DMS 273 (cell line): ENCODE results near the gene FBXL3.

Experiments used
- DNase-seq: peaks from one replicate; lab custom pipeline; 2025; ENCODE audit not compliant: unreplicated experiment; lab: John Stamatoyannopoulos, UW

The FBXL3 gene, protein sequence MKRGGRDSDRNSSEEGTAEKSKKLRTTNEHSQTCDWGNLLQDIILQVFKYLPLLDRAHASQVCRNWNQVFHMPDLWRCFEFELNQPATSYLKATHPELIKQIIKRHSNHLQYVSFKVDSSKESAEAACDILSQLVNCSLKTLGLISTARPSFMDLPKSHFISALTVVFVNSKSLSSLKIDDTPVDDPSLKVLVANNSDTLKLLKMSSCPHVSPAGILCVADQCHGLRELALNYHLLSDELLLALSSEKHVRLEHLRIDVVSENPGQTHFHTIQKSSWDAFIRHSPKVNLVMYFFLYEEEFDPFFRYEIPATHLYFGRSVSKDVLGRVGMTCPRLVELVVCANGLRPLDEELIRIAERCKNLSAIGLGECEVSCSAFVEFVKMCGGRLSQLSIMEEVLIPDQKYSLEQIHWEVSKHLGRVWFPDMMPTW

DNA sequence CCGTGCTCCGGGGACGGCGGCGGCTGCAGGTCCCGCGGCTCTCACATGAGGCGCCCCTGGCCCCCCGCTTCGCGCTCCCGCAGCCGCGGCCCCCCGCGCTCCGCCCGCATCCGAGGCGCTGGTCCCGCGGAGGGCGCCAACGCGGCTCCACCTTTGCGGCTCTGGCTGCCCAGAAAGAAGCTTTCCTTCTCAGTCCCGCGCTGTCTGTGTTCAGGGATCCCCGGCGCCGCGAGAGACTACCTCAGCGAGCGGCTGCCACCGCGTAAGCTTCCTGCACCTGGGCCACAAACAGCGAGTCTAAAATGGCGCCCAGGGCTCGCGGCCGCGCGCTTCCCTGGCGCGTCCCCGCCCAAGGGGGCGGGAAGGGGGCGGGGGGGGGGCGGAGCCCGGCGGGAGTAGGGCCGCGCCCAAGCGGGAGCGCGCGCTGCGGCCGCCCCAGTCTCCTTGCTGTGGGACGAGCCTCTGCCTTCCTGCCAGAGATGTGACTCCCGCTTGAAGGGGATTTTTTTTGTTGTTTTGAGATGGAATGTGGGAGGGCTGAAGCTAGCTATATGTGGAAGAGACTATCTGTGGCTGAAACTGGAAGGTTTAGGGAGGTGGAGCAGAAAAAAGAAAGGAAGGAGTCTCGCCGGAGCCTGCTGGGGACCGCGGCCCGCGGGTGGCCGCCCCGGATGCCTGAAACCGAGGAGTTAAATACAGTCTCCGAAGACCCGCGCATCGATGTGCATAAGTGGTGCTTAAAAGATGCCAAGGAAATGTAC lies at the start of gene FBXL3:
TSS of gene FBXL3 (minus strand) at position 299 of the 761 bp plus-strand sequence. CDS start 5,299 bp downstream, outside the sequence.
- peak; percentile 88 for DNase-seq

DNA sequence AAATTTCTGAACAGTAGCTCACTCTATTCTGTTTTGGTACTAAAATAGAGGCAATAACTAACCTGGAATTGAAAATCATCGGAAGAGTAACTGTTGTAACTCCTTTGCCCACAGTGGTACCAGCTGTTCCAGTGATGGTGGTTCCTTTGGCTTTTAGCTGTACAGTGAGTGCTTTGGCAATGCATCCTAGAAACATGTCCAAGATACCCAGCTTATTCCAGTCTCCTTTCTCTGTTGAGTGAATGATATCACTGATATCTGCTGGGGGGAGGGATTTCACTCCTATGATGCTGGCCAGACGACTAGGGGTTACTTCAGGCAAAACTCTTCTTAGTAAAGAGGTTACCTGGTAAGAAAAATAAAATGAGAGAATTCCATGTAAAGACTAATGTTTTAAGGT lies 40.6 kb upstream of the FBXL3 start:
- DNase-seq: no peak

DNA sequence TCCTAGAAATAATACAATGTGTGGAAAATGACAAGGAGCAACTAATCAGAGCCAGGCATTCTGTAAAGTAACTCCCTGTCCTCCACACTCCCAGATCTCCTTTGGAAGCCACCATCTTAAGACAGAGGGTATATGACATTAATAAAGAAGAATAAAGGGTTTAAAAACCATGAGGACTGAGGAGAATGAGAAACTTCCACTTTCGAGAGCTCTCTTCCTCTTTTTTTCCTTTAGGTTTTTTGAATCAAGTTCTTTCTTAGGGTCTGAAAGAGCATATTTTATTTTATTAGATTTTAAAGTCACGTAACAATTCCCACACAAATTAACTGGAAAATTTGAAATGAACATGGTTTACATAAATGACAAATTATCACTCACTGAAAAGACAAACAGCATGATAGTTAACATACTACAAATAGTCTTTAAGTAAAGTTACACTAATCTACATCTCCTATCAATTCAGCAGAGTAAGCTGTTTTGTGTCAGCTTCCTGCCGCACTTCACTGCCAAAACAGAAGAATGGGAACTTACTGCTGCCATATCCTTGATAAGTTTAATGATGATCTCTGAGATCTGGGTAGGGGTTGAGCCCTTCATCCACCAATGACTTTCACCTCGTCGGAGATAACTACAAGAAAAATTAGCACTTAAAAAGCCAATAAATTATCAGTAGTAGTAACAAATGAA lies 38.6 kb upstream of the FBXL3 start:
- no peak for DNase-seq

DNA sequence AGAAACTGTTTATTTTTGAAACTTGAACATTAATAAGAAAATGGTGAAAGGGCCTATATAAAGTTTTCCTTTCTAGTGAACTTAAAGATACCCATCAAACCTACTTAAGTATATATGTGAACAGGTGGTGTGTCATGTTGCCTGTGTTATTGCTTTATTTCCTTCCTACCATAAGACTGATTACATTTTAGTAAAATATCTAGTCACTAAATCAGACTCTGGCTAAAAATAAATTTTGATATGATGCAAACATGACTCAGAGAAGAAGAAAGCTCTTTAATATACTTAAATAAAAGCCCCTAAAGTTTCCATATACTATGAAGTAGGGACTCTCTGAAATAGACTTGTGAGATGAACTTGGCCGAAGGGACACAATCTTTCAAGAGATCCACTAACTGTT lies 35.1 kb upstream of the FBXL3 start:
- DNase-seq: no peak

DNA sequence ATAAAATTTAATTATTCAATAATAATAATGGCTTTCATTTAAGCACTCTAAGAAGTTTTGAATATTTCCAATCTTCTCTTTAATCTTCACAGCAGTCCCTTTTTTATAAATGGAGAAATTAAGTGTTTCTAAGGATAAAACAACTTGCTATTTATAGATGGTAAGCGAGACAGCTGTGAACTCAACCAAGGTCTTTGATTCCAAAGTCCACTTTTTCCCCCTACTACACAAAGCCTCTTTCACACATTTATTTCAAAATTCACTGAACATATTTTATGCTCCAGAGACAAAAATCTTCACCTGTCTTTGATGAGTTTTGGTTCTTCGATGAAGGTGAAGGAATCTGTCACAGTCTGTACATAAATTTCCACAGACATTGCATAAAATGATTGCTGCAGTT lies 34.4 kb upstream of the FBXL3 start:
- no peak for DNase-seq

DNA sequence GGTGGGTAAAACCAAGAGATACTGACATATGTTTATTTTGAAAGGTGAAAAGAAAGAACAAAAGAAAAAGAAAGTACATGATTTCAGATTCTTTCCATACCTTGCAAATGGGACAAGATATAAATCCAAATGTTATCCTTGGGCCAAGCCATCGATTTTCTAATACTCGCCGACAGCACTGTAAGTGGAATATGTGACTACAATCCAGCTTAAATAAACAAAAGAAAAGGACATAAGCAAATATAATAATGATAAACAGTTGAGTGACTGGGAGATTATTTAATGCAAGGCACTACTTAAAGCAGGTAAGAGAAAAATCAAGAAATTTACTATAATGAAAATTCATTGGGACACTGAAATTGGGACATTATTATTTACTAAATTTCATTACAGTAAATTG lies 29.9 kb upstream of the FBXL3 start:
- no peak for DNase-seq

DNA sequence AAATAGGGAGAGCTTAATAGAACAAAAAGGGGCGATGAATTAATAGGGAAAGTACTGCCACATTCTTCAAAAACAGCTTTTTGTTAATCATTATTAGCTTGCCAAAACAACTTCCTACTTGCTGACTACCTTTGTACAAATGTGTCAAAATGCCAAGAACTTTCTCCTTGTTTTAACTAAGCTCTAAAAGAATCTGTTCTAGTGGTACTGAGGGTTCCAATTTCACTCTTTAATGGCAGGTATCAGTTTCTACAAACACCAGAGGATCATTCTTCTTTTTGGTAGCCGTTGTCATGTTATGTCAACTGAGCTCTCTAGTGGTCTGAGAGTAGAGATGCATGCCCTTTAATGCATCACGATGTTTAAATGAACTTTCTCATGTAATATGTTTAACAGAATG lies 29.4 kb upstream of the FBXL3 start:
- no peak for DNase-seq

DNA sequence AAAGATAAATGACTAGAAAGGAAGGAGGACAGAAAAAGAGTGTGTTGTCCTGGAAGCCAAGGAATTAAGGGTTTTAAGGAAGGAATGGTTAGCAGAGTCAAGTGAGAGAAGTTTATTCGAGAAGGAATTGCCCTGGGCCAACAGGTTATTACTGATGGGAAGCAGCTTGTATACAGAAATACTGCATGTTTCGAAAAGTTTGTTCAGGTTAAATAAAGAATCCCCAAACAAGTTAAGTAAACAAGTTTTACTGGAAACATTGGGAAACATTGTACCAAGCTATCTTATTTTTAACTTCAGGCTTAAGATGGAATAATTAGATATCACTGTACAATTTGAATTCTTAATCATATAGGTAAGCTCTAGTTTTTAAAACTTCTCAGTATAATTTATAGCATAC lies 28.2 kb upstream of the FBXL3 start:
- no peak for DNase-seq

DNA sequence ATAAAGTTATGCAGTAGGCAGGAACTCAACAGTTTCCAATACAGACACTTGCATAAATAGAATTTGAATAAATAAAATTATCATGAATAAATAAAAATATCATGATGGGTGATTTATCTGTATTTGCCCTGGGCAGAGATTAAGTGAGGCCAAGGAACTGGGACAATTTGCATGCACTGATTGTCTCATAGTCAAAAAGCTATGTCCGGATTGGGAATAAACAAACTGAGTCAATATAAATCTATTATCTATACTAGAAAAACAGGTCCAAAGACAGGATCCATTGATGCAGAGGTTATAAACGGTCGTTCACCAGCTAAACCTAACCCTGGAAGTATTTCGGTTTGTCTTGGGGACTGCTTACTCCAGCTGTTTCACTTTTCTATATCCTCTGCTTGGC lies 26.2 kb upstream of the FBXL3 start:
- DNase-seq: no peak

DNA sequence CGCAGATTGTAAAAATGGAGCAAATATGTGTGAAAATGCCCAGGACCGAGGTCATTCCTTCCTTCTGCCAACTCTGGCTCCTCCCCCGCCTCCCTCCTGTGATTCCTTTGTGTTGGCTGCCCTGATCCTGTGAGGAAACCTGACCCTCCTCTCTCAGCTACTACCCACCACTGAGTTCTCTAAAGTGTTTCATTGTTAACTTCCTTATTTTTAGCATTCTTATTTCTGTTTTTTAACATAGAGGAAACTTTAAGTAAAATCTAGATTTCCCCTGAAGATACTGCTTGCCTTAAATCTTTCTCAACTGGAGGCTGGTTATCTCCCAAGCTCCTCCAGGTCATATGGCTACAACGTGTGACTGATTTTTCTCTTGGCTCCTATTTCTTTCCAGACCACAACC lies 21.7 kb upstream of the FBXL3 start:
- DNase-seq: no peak

DNA sequence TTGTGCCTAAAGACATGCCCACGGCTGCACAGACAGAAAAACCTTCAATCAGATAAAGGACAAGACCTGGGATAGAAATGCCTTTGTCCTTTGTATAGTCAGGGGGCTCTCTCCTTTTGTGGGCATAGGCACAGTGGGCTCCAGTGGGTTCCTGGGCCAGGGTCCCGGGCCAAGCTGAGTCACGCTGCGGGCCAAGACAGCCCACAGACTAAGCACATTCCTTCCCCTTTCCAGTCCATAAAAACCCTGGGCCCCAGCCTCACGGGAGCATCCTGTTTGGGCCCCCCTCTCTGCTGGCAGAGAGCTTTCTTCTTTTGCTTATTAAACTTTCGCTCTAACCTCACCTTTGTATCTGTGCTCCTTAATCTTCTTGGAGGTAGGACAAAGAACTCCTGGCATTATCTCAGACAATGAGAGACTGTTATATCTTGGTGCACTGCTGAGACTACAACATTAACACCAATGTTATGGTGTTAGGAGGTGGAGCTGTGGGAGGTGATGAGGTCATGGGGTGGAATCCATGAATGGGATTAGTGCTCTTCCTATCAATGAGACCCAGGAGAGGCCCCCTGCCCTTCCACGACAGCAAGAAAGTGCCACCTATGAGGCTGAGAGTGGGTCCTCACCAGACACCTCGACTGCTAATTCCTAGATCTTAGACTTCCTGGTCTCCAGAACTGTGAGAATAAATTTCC lies 20.8 kb upstream of the FBXL3 start:
- DNase-seq: no peak

DNA sequence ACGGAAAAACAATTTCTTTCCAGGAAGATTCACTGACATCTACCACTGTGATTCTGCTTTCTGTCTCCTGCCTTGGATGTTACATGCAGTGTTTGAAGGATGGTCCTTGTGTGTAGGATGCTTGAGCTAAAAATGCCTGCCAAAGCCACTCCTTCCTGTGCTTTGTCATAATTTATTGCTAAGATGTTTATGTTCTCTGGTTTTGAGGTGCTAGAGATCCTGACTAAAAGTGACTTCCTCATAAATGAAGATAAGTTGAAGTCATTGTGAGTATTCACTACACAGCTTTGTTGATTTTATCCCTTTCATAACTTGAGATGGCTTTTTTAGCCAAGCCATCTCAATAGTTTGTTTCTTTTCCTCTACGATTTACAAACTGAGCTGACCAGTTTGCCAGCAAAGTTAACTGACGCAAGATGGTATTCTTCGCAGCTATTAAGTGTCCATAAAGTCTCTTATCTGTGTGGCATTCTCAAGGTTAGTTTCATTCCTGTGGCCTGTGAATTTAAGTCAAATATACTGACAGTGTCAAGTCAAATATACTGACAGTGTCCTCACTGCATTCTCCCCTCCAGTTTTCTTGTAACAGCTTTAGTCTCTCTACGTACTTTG lies 15.7 kb upstream of the FBXL3 start:
- no peak for DNase-seq

DNA sequence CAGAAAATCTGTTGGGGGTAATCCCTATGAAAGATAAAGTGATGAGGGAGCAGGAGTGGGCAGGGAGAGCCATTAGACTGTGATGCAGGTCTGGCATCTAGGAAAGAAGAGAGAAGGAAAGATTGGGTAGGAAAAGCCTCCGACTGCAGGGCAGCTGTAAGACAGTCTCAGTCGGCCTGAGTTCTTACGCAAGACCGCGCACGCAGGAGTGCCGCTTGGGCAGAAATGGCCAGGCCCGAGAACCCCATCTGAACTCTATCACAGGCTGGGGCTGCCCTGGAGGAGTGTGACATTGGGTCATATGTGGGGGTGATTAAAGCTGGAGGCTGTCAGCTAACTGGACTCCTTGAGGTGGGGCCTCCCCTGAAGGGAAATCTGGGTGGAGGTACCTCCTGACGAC lies 13.9 kb upstream of the FBXL3 start:
- DNase-seq: no peak

DNA sequence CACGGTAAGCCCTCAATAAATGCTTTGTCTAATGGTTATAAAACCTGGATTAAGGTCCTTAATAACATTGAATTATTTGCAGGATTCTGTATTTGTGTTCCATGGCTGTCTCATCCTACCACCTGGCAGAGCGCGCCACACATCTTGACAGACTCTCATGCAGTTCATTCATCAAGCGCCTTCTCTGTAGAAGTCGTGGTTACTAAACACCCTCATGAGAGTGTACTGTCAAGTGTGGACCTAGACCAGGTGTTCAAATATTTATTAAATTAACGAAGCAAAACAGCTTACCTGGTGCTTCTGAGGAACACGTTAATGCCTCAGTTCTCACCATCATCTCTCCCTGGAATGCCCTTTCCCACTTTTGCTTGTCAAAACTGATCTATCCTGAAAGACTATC lies 13.1 kb upstream of the FBXL3 start:
- DNase-seq: no peak

DNA sequence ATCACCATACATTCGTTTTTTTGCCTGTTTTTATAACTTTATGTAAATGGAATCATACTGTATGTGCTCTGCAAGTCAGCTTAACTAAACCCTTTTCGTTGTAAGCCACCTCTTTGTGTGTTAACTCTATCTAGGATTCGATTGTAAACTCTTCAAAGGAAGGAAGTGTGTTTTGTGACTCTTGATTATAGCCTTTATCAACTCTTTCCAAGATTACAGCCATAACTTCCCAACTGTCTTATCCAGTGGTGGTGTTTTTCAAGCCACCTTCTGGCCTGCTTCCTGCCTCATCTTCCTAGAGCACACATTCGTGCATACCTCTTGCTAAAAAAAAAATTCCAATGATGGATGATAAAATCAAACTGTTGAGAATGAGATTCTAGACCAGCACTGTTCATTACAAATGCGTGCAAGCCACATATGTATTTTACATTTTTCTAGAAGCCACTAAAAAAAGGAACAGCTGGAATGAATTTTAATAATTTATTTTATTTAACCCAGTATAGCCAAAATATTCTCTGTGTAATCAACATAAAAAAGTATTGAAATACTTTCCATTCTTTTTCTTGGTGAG lies 12.0 kb upstream of the FBXL3 start:
- DNase-seq: no peak

DNA sequence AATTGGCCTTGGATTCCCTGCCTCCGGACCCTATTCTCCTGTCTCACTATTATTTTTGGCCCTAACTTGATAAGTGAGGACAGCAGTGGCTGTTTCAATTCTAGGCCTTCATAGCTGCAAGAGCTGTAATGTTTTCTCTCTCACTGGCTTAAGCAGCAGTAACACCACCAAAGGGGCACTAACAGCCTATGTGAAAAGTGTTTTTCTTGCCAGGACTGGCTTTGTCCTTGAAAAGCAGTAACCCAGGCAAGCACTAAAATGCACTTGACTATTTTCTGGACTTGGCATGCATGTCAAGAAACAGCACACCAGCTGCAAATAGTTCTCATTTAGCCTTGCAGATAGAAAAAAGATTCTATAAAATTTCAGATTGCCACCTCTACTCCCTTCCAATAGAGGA lies 9.3 kb upstream of the FBXL3 start:
- DNase-seq: no peak

DNA sequence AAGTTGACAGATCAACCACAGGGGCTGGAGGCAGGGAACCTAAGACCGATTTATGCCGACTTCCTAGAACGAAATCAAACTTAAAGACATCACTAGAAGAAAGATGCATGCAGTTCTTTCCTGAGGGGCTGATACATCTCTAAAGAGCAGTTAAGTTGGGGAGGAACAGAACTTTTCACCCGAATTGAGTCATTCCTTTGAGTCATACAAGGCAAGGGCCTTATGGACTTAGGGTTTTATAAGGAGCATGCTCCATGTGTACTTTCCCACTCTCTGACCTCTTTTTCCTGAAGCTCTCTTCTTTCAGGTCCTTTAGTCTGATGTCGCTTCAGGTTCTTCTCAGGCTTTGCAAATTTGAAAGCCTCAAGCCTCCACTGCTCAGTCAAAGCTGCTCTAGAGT lies 7.9 kb upstream of the FBXL3 start:
- no peak for DNase-seq

DNA sequence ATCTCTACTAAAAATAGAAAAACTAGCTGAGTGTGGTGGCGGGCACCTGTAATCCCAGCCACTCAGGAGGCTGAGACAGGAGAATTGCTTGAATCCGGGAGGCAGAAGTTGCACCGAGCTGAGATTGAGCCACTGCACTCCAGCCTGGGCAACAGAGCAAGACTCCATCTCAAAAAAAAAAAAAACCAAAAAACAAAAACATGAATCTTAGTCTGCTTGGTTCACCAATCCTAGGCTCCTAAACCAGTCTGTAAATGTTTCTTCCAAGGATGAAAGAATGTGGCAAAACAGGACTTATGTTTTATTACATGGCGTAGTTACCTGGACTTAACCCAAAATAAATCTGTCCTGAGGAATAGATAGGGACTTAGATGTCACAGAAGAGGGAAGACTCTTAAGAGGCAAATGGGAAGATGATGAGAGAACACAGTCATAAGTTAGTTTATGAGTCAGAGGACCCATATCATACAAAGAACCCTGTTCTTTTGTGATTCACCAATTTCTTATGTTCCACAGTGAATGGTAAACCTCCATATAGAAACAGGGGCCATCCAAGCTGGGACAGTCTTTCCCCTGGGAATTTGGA lies 6.9 kb upstream of the FBXL3 start:
- DNase-seq: no peak

DNA sequence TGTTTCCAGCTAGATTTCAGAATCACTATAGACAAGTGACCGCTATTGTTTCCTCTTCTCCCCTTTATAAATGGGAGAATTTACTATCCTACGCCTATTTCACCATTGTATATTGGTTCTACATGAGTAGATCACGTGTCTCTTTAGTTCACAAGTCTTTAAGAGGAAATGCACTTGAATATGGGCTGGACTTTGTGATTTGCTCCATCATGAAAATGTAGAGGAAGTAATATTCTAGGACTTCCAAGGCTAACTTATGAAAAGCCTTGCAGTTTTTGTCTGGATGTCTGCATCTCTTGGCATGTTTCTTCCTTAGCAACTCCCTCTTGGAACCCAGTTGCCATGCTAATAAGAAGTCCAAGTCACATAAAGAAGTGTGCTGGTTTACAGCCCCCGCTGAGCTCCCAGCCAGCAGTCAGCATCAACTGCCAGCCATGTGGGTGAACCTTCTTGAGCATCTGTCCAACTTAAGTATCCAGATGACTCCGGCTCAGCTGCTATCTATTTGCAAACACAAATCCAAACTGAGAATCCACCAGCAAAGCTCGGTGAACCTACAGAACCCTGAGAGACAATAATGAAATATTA lies 4.8 kb upstream of the FBXL3 start:
- peak; percentile 64 for DNase-seq

DNA sequence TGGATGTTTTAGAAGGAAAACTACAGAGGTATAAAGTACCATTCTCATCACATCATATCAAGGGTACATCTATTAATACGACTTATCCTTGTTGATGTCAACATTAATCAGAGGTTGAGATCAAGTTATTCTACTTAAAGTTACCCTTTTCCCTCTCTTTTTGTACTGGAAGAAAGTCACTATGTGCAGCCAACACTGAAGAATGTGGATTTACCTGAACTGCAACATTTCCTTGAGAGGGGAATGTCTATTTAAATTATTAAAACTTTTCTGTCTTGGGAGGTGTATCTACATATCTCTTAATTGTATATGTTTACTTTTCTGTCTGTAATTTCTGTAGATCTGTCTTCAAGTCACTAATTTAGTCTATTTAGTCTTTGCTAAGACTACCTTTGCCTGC lies 2.5 kb upstream of the FBXL3 start:
- no peak for DNase-seq
